ENCODE measurements around the gene MAGEF1.

Gene MAGEF1

GRCh38 chr3:184711493-184712247, at the start of gene MAGEF1:
Gene MAGEF1 (minus strand): TSS chr3:184712064. CDS start chr3:184711821, 243 bp downstream.
- peak; percentile 77 for DNase-seq

GRCh38 chr3:184761075-184761841, 49.4 kb upstream of the MAGEF1 start:
- no peak for DNase-seq

DNA sequence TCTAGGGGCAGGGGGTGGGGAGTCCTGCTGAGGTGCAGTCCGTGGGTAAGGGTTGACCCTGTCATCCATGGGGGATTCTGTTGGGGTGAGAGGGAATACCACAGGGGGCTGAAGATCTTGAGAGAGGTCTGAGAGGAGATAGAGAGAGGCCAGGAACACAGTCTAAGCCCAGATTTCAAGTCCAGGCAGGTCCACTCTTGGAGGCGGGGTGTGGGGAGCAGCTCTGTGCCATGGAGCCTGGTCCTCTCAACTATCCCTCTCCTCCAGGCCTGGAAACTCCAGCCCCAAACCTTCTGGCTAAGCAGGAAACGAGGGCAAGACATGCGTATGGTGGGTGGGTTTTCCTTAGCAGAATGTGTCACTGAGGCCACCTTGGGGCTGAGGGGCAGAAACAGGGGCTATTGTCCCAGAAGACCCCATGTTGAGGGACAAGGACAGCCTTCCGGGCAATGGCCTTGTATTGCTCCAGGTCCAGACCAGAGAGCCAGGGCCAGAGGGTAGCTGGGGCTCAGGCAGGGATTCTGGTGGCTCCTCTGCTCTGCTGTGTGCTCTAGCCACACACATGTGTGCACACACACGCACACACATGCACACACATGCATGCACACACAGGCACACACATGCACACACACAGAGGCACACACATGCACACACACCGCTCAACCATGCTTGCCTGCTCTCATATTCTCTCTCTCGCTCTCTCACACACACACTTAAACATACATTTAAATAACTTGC, 48.6 kb upstream of the MAGEF1 start:
- DNase-seq = no peak

DNA sequence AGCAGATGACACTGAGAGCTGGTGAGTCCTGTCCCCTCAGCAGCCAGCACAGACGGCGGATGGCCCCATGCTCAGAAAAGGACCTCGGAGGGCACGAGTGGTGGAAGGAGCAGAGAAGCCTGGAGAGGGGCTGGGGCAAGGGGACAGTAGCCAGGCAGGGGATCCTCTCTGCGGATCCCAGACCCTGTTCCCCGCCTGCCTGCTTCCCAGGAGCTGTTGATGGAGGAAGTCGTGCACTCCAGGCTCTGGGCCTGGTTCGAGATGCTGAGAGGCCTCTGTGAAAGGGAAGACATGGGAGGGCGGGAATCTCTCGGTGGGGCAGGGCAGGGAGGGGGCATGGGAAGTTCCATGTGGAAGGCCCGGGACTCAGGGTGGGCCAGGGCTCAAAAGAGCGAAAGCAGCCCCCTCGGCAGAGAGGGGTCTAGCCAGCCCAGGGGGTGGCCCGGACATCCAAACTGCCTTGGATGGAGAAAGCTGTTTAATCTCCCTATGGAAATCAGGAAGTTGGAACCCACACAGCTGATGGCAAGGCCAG, 47.9 kb upstream of the MAGEF1 start:
- DNase-seq = no peak

GRCh38 chr3:184758056-184758455, 46.2 kb upstream of the MAGEF1 start:
- DNase-seq = no peak

GRCh38 chr3:184757022-184757651, 45.3 kb upstream of the MAGEF1 start:
- DNase-seq = peak; percentile 62

DNA sequence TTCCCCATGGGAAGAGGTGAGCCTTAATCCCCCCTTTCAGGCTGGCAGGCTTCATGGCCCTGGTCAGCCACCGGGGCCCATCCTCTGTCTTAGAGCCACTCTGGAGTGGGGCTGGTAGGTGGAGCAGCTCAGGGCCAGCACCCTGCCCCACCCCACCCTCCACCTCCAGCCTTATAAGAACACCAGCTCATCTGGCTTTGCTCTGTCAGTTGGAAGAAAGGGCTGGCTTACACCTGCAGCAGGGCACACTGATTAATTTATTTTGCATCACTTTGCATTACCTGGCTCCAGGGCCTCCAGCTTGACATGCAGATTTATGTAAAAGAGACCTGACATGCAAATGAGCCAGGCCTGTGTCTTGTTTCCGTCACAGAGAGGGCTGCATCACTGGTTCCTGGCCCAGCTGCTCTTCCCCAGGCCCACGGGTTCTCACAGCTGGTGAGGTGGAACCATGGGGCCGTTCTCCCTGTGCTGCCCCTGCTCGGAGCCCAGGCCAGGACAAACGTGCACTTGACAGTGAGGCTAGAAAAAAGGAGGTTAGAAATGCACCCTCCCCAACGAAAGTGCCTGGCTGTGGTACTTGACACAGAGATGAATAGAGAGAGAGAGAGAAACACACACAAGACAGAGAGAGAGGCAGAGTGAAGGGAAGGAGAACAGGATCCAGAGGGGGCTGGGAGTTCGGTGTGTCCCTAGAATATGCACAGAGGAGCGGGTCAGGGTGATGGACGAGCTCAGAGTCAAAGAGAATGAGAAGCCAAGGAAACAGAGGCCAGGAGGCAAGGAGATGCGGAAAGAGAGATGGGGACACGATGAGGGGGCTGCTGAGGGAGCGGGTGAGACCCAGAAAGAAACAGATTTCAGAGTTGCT, 44.5 kb upstream of the MAGEF1 start:
- peak; percentile 99 for DNase-seq

- no peak for DNase-seq
Observed at GRCh38 chr3:184755315-184755731, 43.5 kb upstream of the MAGEF1 start.

DNA sequence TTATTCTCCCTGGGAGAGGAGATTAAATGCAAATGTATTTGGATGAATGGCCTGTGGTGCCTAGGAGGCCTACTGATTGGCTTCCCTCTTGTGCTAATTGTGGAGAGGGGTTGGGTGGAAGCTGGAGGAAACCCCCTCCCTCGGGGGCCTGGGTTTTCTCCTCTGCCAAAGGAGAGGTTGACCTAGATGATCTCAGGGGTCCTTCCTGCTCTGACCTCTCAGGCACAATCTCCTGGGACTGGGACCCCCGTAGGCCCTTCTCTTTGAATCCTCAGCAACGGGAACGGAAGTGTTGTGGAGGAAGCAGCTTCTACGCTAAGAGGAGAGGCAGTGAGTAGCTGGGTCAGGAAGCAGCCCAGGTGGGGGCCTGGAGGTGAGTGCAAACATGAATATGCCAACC, 40.5 kb upstream of the MAGEF1 start:
- peak; percentile 74 for DNase-seq

DNA sequence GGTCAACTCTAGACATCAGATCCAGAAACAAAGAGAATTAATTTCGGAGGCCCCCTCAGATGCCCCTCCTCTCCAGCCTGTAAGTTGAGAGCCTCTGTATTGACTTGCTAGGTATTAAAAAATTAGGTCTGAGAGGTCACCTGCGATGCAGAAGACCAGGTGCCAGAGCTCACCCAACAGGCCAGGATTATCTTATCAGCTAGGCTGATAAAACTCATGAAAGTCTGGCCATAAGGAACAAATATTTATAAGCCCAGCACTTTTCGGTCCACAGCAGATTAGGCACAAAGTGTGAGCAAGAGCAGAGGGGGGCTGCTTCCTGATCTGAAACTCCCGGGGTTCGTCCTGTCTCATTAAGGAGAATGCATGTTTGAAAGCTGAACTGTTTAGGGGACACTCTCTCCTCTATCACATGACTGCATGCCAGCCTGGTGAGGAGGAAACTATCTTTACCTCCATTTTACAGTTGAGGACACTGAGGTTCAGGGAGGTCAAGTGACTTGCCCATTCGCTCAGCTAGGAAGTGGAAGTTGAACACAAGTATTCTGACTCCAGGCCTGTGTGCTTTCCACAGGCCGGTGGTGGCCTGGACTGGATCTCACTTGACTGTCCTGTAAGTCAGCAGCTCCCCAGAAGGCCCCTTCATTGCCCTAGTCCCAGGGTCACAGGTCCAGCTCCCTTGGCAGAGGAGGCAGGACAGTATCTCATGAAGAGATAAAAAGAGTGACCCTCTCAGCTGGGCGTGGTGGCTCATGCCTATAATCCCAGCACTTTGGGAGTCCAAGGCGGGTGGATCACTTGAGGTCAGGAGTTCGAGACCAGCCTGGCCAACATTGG, 39.6 kb upstream of the MAGEF1 start:
- DNase-seq = no peak

GRCh38 chr3:184750349-184751083, 38.7 kb upstream of the MAGEF1 start:
- DNase-seq = no peak

- no peak for DNase-seq
Observed at GRCh38 chr3:184749168-184749744, 37.4 kb upstream of the MAGEF1 start.

DNA sequence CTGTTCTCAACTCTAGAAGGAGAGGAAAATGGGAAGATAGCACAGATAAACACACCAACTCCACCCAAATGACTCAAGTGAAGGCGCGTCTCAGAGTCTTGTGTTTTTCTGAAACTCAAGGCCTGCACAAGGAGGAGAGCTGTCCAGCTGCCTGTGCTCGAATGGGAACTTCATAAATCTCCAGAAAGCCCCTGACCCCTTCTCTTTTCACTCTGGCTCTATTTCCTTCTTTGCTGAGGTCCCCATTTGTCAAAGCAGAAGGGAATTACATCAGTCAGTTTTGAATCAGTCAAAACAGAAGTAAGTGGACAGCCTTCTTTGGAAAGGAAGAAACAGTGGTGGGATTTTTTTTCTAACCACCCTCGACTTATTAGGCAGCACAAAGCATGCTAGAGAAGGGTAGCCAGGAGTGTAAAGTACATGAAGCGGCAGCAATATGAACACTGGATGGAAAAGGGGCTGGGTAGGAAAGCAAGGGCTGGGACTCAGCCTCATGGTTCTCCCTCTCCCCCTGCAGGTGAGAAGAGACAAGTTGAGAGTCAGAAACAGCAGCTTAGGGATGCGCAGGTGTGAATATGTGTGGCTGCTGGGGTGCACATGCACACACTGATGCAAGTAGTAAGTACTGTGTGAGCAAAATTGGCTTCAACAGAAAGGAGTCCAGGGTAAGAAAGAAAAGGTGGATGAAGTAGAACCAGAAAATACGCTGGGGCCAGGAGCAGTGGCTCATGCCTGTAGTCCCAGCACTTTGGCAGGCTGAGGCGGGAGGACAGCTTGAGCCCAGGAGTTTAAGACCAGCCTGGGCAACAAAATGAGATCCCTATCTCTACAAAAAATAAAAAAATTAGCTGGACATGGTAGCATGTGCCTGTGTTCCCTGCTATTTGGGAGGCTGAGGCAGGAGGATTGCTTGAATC, 36.6 kb upstream of the MAGEF1 start:
- peak; percentile 88 for DNase-seq

DNA sequence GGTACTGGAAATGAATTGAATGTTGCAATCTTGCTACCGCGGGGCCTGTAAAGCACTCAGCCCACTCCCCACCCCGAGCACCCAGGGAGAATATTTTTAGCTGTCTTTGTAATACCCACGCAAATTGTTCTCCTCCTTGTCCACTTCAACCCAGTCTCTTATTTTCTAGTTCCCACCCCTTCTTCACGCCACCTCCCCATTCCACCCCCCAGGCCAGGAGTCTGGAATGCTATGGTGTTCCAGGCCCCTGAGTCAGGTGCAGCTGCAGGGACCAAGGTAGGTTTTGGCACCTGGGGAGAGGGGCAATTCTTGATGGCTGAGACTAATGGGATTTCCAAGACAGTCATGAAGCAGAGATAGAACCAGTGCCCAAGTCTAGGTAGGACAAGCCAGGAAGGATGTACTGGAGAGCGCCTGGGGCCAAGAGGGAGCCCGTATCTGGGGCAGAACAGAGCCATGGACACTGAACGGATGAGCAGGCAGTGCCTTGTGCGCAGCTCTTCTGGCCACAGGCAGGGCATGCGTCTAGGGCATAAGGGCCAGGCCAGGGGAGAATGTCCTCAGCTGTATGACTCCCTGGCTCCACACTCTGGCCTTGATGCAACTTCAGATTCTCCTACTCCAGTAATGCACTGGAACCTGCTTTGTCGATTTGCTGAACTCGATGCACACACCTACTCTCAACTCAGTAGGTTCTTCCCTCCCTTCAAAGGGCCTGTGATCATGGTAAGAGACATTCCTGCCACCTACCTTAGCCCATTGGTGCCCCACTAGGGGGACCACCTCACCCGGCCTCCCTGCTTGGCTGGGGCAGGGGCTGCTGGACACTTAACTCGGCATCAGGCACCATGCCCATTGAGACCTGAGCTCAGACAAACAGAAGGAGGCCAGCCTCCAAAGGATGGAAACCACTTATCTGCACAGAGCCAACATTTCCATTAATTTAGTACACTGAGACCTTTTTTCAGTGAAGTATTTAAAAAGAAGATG, 34.6 kb upstream of the MAGEF1 start:
- no peak for DNase-seq

DNA sequence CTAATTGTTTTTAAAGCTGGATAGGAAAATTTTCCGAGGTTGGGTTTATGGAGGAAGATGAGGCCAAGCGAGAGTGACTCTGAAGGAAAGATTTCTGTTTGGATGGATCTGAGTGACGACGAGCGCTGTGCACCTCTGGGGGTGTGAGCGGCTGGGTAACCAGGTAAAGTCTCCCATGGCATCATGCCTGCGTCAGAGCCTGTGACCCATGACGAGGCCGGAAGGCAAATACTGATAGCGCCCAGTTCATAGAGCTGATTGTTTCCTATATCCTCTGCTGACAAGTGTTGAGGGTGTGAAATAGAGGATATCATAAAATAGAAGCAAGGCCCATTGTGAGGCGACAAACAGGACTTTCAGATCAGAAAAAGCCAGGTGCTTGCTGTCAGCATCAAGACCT, 33.7 kb upstream of the MAGEF1 start:
- no peak for DNase-seq

GRCh38 chr3:184743248-184743647, 31.4 kb upstream of the MAGEF1 start:
- no peak for DNase-seq

GRCh38 chr3:184742676-184743135, 30.8 kb upstream of the MAGEF1 start:
- peak; percentile 46 for DNase-seq

Data from NCI-H526 treated with DMSO at 0.1 percent for 48 hours (cell line).